Ureter (tissue), 1 donor: ENCODE data around the gene TCF15. TPM values are rescaled to one million over a fixed set of nuclear protein-coding genes. Genes with fewer than 3 reads are reported as not detected.

Source experiments
- total RNA-seq: library from RNA; stranded (reverse); gene quantifications from one replicate; pipeline ENCODE4 v1.2.4, GENCODE V29; 2023
- donor health status: DM: yes; HTN: yes; CAD: no.

TCF15 gene
- total RNA-seq, 1 donor from 2014 or later, result 0.65 TPM

Other genes starting within 250 kb of the TCF15 start
- gene TRIB3, start 229.5 kb downstream of the TCF15 start, total RNA-seq, result 28.1 TPM
- gene RBCK1, start 202.0 kb downstream of the TCF15 start, total RNA-seq, result 133 TPM
- gene TBC1D20, start 147.8 kb downstream of the TCF15 start, total RNA-seq, result 48.6 TPM
- 160 TPM for gene CSNK2A1, start 66.5 kb downstream of the TCF15 start, total RNA-seq
- 16.4 TPM for gene SRXN1, start 42.9 kb upstream of the TCF15 start, total RNA-seq
- not detected for gene SCRT2, start 65.5 kb upstream of the TCF15 start, total RNA-seq
- 19.1 TPM for gene SLC52A3, start 158.2 kb upstream of the TCF15 start, total RNA-seq
- 35.1 TPM for gene FAM110A, start 223.4 kb upstream of the TCF15 start, total RNA-seq